ENCODE data around the gene PLEKHA1. TPM values are rescaled to one million over a fixed set of nuclear protein-coding genes. Genes with fewer than 3 reads are reported as not detected.

Gene PLEKHA1
- total RNA-seq, 4 donors from 2014 or later: 19.2 to 52.2 (median 35.0) TPM

DNA sequence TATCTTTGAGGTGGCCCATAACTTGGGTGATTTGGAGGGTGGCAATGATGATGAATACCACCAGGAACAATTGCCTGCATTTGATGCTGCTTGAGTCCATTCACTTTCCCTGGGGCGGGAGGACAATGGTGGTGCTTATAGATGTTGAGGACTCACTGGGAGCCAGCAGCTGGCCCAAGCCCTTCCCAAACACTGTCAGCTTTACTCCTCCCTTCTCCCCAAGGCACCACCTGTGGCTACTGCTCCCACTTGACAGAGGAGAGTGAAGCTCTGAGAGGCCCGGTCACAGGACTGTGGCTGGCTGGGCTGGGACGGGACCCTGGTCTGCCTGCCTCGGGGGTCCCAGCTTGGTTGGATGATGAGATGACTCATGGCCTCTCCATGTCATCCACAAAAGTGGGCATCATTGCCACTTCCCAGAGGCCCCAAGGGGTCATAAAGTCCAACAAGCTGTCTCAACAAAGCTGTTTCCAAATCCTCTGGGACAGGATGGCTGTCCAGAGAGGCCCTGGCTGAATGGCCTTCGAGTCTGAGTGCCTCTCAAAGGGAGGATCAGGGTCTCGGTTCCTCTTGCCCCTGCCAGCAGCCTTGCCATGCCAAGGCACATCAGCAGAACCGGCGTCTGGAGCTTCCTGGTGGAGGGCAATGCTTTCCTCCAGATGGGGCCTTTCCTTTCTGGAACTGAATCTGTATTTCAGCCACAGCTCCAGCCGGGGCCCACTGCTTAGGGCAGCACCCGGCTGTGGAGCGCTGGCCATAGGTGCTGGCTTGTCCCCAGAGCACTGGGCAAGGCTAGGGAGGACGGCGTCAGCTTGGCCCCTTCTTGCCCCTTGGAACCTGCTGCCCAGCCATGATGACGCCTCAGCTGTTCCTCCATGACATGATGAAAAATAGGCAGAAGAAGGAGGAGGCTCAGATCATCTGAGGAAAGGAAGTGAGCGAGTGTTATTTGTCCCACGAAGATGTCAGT is 47.0 kb upstream of the PLEKHA1 start:
- no peak for TF ChIP-seq EP300 (IDR thresholded peaks at IDR 0.05)
- no peak for TF ChIP-seq POLR2A (IDR thresholded peaks at IDR 0.05)
- Histone ChIP-seq H3K4me3 (no peak overlapping the region), H3K27me3 (no peaks in the 10 kb centered on the region), H3K36me3 (no peaks in the 10 kb centered on the region), H3K9me3 (no peaks in the 10 kb centered on the region), H3K4me1 (peaks cover 0 to 30% (median 9%) of the 10 kb centered on the region in 4 donors), H3K27ac (no peak overlapping the region)
- WGBS, 2 donors: 85 to 92% methylated on average over 10 to 16 of the region's 16 CpGs
- DNase-seq (ENCODE audit: low spot score in 2 of 2): no peak

DNA sequence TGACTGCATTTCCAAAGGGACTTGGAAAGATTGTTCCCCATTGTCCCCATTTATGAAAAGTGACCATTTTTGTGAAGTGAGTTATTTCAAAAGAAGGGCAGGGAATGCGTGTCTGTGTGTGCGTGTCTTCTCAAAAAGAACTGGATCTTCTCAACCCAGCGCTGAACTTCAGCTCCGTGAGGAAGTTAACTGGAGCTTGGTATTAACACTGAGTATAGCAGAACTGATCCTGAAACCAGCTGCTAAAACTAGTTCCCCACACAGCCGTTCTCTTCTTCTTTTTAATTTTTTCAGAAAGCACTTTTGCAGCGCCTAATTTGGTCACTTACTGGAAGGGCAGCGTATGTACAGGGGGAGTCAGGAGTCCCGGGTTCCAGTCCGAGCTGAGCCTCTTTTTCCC is 45.8 kb upstream of the PLEKHA1 start:
- Histone ChIP-seq H3K27me3 (no peaks in the 10 kb centered on the region), H3K36me3 (no peaks in the 10 kb centered on the region), H3K9me3 (no peaks in the 10 kb centered on the region), H3K4me3 (no peak overlapping the region), H3K4me1 (peaks cover 0 to 35% (median 9%) of the 10 kb centered on the region in 4 donors), H3K27ac (peak overlapping the region in 2 of 4 donors; percentile 78 to 86)
- WGBS, 2 donors: 72 to 76% methylated on average over 9 of the region's 9 CpGs
- DNase-seq (ENCODE audit: low spot score in 2 of 2): no peak
- TF ChIP-seq EP300 (IDR thresholded peaks at IDR 0.05) (no peak), POLR2A (IDR thresholded peaks at IDR 0.05) (no peak)
- TF ChIP-seq, protein P1, sequence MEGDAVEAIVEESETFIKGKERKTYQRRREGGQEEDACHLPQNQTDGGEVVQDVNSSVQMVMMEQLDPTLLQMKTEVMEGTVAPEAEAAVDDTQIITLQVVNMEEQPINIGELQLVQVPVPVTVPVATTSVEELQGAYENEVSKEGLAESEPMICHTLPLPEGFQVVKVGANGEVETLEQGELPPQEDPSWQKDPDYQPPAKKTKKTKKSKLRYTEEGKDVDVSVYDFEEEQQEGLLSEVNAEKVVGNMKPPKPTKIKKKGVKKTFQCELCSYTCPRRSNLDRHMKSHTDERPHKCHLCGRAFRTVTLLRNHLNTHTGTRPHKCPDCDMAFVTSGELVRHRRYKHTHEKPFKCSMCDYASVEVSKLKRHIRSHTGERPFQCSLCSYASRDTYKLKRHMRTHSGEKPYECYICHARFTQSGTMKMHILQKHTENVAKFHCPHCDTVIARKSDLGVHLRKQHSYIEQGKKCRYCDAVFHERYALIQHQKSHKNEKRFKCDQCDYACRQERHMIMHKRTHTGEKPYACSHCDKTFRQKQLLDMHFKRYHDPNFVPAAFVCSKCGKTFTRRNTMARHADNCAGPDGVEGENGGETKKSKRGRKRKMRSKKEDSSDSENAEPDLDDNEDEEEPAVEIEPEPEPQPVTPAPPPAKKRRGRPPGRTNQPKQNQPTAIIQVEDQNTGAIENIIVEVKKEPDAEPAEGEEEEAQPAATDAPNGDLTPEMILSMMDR (IDR thresholded peaks at IDR 0.05): no peak

DNA sequence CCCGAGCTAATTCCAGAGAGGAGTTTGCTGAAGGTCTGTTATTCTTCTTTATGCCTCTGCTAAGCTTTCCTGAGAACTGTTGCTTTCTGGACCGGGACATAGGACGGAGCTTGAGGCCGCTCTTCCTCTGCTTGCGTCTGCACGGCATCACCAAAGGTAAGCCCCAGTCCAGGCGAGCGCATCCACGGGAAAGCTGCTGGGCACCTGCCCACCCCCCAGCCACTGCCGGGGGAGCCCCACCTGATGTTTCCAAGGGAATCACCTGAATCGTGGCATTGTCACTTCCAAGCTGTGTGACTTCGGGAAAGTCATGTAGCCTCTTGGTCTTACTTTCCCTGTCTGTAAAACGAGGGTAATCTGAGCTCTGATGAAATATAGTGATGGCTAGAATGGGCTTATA is 45.1 kb upstream of the PLEKHA1 start:
- no peak for DNase-seq (ENCODE audit: low spot score in 2 of 2)
- Histone ChIP-seq H3K27ac (peak overlapping the region in 2 of 4 donors; percentile 78 to 86), H3K27me3 (no peaks in the 10 kb centered on the region), H3K9me3 (no peaks in the 10 kb centered on the region), H3K4me1 (peaks cover 0 to 35% (median 9%) of the 10 kb centered on the region in 4 donors), H3K4me3 (no peak overlapping the region), H3K36me3 (no peaks in the 10 kb centered on the region)
- no peak for TF ChIP-seq EP300 (IDR thresholded peaks at IDR 0.05)
- TF ChIP-seq POLR2A (IDR thresholded peaks at IDR 0.05): no peak
- TF ChIP-seq, protein P1 (IDR thresholded peaks at IDR 0.05): no peak
- 87 to 91% methylated on average over 13 of the region's 13 CpGs for WGBS, 2 donors

DNA sequence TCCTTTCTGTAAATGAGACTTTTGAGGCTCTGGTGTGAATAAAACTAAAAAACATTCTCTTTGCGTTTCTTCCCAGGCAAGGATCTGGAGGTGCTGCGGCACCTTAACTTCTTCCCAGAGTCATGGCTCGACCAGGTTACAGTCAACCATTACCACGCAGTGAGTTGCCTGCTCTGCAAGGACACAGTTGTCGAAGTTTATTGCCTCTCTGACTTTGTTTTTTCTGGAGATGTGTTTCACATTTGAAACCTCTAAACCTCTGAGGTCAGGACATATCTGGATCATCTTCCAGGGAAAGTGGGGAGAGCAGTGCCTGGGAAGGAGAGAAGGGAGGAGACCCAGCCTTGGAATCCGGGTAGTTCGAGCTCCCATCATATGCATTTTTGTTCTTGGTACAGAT is 43.4 kb upstream of the PLEKHA1 start:
- no peak for DNase-seq (ENCODE audit: low spot score in 2 of 2)
- H3K9me3 ChIP-seq: no peaks in the 10 kb centered on the region
- peak overlapping the region; percentile 22 to 86 (median 54) for H3K27ac ChIP-seq
- TF ChIP-seq, protein P1 (IDR thresholded peaks at IDR 0.05): no peak
- TF ChIP-seq POLR2A (IDR thresholded peaks at IDR 0.05) (no peak), EP300 (IDR thresholded peaks at IDR 0.05) (no peak)
- H3K36me3 ChIP-seq: no peaks in the 10 kb centered on the region
- H3K4me1 ChIP-seq: peaks cover 0 to 35% (median 9%) of the 10 kb centered on the region in 4 donors
- H3K4me3 ChIP-seq: no peak overlapping the region
- WGBS, 2 donors: 34 to 42% methylated on average over 7 of the region's 7 CpGs
- no peaks in the 10 kb centered on the region for H3K27me3 ChIP-seq

DNA sequence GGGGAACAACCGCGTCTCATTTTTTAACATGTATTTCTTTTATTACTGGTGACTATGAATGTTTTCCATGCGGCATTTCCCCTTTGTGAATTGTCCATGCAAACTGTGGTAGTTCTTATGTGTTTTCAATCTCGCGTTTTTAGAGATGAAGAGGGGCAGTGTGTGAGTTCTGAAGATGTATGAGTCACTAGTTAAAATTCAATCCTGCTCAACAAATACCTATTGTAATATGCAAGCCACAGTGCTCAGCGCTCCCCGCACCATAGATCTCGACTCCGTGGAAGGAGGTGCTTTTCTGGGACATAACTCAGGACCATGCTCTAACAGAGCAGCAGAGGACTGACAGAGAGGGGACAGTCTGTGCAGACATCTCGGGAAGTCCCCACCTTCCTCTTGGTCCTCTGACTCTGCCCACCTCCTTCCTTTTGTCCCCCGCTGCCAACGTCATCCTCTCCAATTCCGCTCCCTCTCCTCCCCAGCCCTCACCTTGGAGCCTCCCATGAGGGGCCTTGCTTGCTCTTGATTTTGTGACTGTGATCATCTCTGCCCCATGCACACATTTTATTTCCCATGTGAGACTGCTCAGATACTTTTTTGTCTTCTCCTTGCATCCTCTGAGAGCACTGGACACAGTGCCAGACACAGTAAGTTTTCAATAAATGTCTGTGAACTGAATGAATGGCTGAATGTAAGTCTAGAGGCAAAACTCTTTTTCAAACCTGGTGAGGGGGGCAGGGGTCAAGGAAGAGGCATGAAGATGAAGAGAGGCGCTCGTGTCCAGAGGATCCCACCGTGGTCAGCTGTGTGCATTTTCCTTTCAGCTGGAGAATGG is 42.7 kb upstream of the PLEKHA1 start:
- Histone ChIP-seq H3K4me1 (peaks cover 0 to 35% (median 9%) of the 10 kb centered on the region in 4 donors), H3K27me3 (no peaks in the 10 kb centered on the region), H3K36me3 (no peaks in the 10 kb centered on the region), H3K4me3 (no peak overlapping the region), H3K27ac (peak overlapping the region; percentile 22 to 86 (median 52)), H3K9me3 (no peaks in the 10 kb centered on the region)
- WGBS, 2 donors: 40 to 44% methylated on average over 16 of the region's 16 CpGs
- TF ChIP-seq EP300 (IDR thresholded peaks at IDR 0.05) (peak in 1 of 2 donors; percentile 27), POLR2A (IDR thresholded peaks at IDR 0.05) (no peak)
- no peak for DNase-seq (ENCODE audit: low spot score in 2 of 2)

Data from tibial nerve (tissue), 4 donors.